H9 (cell line): Measurements from ENCODE around the gene TTC23. TPM values are rescaled to one million over a fixed set of nuclear protein-coding genes. Genes with fewer than 3 reads are reported as not detected.

Experiments used
- DNase-seq: peaks from one replicate; pipeline ENCODE4 v3.0.0-alpha.2; 2017
- H2AFZ ChIP-seq: one replicate; pipeline ENCODE4 v1.6.1; 2013; ENCODE audit warnings: mild to moderate bottlenecking, low read length, control low read depth, moderate library complexity
- H2AK5ac ChIP-seq: 2 replicates; pipeline ENCODE4 v1.6.1; 2013; ENCODE audit warnings: low read length, control low read depth, mixed read lengths; ENCODE audit not compliant: insufficient read length
- H2BK120ac ChIP-seq: one replicate; pipeline ENCODE4 v1.6.1; 2013; ENCODE audit warnings: low read depth, mild to moderate bottlenecking, low read length, control low read depth, inconsistent platforms; ENCODE audit not compliant: poor library complexity, severe bottlenecking
- H2BK12ac ChIP-seq: 2 replicates; pipeline ENCODE4 v1.6.1; 2013; ENCODE audit warnings: low read length, control low read depth, mixed read lengths, low read depth; ENCODE audit not compliant: insufficient read length
- H2BK15ac ChIP-seq: 2 replicates; pipeline ENCODE4 v1.6.1; 2013; ENCODE audit warnings: low read depth, low read length, control low read depth
- H2BK20ac ChIP-seq: one replicate; pipeline ENCODE4 v1.6.1; 2013; ENCODE audit warnings: low read depth, mild to moderate bottlenecking, low read length, control low read depth, inconsistent platforms; ENCODE audit not compliant: poor library complexity, severe bottlenecking
- H2BK5ac ChIP-seq: 2 replicates; pipeline ENCODE4 v1.6.1; 2013; ENCODE audit warnings: low read length, control low read depth, mixed read lengths; ENCODE audit not compliant: insufficient read length
- H3K14ac ChIP-seq: 2 replicates; pipeline ENCODE4 v1.6.1; 2013; ENCODE audit warnings: low read length, control low read depth; ENCODE audit not compliant: insufficient read depth
- H3K18ac ChIP-seq: 2 replicates; pipeline ENCODE4 v1.6.1; 2013; ENCODE audit warnings: low read depth, mild to moderate bottlenecking, mixed read lengths, low read length, control low read depth; ENCODE audit not compliant: insufficient read length
- H3K23ac ChIP-seq: 2 replicates; pipeline ENCODE4 v1.6.1; 2013; ENCODE audit warnings: low read length, control low read depth, mixed read lengths, low read depth; ENCODE audit not compliant: insufficient read length
- H3K23me2 ChIP-seq: 2 replicates; pipeline ENCODE4 v1.6.1; 2013; ENCODE audit warnings: low read depth, mild to moderate bottlenecking, mixed read lengths, low read length, control low read depth; ENCODE audit not compliant: insufficient read length, poor library complexity, severe bottlenecking
- H3K27ac ChIP-seq: 2 replicates; pipeline ENCODE4 v1.5.1; 2013; ENCODE audit warnings: low read length, control low read depth, mixed read lengths, low read depth; ENCODE audit not compliant: insufficient read length
- H3K27me3 ChIP-seq: 2 replicates; pipeline ENCODE4 v1.6.1; 2013; ENCODE audit warnings: low read length, control low read depth, inconsistent platforms; ENCODE audit not compliant: insufficient read depth
- H3K4ac ChIP-seq: 2 replicates; pipeline ENCODE4 v1.6.1; 2013; ENCODE audit warnings: low read depth, mild to moderate bottlenecking, control low read depth, inconsistent platforms, low read length, moderate library complexity
- H3K4me1 ChIP-seq: 2 replicates; pipeline ENCODE4 v1.6.1; 2013; ENCODE audit warnings: low read length, control low read depth, inconsistent platforms; ENCODE audit not compliant: insufficient read depth
- H3K4me2 ChIP-seq: 2 replicates; pipeline ENCODE4 v1.6.1; 2013; ENCODE audit warnings: low read length, control low read depth, mixed read lengths; ENCODE audit not compliant: insufficient read length, insufficient read depth
- H3K56ac ChIP-seq: 2 replicates; pipeline ENCODE4 v1.6.1; 2013; ENCODE audit warnings: low read depth, mild to moderate bottlenecking, mixed read lengths, low read length, control low read depth; ENCODE audit not compliant: insufficient read length
- H3K79me1 ChIP-seq: 2 replicates; pipeline ENCODE4 v1.6.1; 2013; ENCODE audit warnings: low read depth, mild to moderate bottlenecking, moderate library complexity, low read length, control low read depth, inconsistent platforms; ENCODE audit not compliant: insufficient read depth, poor library complexity, severe bottlenecking
- H3K79me2 ChIP-seq: 2 replicates; pipeline ENCODE4 v1.6.1; 2013; ENCODE audit warnings: low read length, control low read depth, inconsistent platforms; ENCODE audit not compliant: insufficient read depth
- H3K9ac ChIP-seq: 2 replicates; pipeline ENCODE4 v1.6.1; 2013; ENCODE audit warnings: low read length, control low read depth, mixed read lengths; ENCODE audit not compliant: insufficient read length; ENCODE audit errors: extremely low read depth
- H3K9me3 ChIP-seq: one replicate; pipeline ENCODE4 v1.6.1; 2013; ENCODE audit warnings: low read depth, low read length, inconsistent platforms; ENCODE audit not compliant: control insufficient read depth
- H3T11ph ChIP-seq: one replicate; pipeline ENCODE4 v1.6.1; 2013; ENCODE audit warnings: mild to moderate bottlenecking, low read length, control low read depth, inconsistent platforms
- H4K20me1 ChIP-seq: one replicate; pipeline ENCODE4 v1.6.1; 2013; ENCODE audit not compliant: control insufficient read depth, insufficient read length, insufficient read depth
- H4K5ac ChIP-seq: 2 replicates; pipeline ENCODE4 v1.6.1; 2013; ENCODE audit warnings: low read depth, mild to moderate bottlenecking, mixed read lengths, low read length, control low read depth; ENCODE audit not compliant: insufficient read length
- H4K8ac ChIP-seq: replicated peaks from 2 replicates; pipeline ENCODE4 v1.6.1; 2013; ENCODE audit warnings: low read length, control low read depth, mixed read lengths, low read depth; ENCODE audit not compliant: insufficient read length
- H4K91ac ChIP-seq: 2 replicates; pipeline ENCODE4 v1.6.1; 2013; ENCODE audit warnings: low read depth, mild to moderate bottlenecking, moderate library complexity, mixed read lengths, low read length, control low read depth; ENCODE audit not compliant: insufficient read length
- H3K27ac Mint-ChIP-seq, 3 experiments: 2 replicates in 2 of 3; 3 replicates in 1 of 3; pipeline ENCODE4 v1.8.0; 2020 to 2021; ENCODE audit warnings: mixed read lengths in 3 of 3, mild to moderate bottlenecking in 1 of 3, moderate library complexity in 1 of 3
- H3K27me3 Mint-ChIP-seq: 2 replicates; pipeline ENCODE4 v1.8.0; 2021; ENCODE audit warnings: low read depth, mild to moderate bottlenecking, moderate library complexity, mixed read lengths
- H3K36me3 Mint-ChIP-seq, 3 experiments: 2 replicates in 2 of 3; 3 replicates in 1 of 3; pipeline ENCODE4 v1.8.0; 2020 to 2021; ENCODE audit warnings: low read depth in 3 of 3, mixed read lengths in 3 of 3; ENCODE audit not compliant: insufficient read depth in 1 of 3
- H3K4me1 Mint-ChIP-seq, 2 experiments: 2 replicates each; pipeline ENCODE4 v1.8.0; 2020; ENCODE audit warnings: mixed read lengths in 2 of 2
- H3K4me3 Mint-ChIP-seq, 2 experiments: 2 replicates in 1 of 2; 3 replicates in 1 of 2; pipeline ENCODE4 v1.8.0; 2020 to 2021; ENCODE audit warnings: mild to moderate bottlenecking in 2 of 2, mixed read lengths in 2 of 2, moderate library complexity in 1 of 2
- H3K9me3 Mint-ChIP-seq, 2 experiments: 2 replicates in 1 of 2; 3 replicates in 1 of 2; pipeline ENCODE4 v1.8.0; 2020; ENCODE audit warnings: mild to moderate bottlenecking in 2 of 2, mixed read lengths in 2 of 2, moderate library complexity in 1 of 2
- CTCF ChIP-seq: fragments of 200-600 bp; sonication (generic); conservative IDR thresholded peaks from 3 replicates; pipeline ENCODE4 v1.8.0; 2021; ENCODE audit warnings: antibody characterized with exemption, mild to moderate bottlenecking
- WGBS: extraction: QIAGEN DNeasy Blood & Tissue Kit; methylation state at CpG from one replicate; pipeline ENCODE4 v1.1.7; 2013; ENCODE audit warnings: missing lambda C conversion rate, low lambda C conversion rate, mixed read lengths; ENCODE audit not compliant: insufficient read length; ENCODE audit errors: extremely low coverage; 5-methylcytosine and 5-hydroxymethylcytosine counted together
- total RNA-seq: library from RNA; stranded (reverse); gene quantifications from 2 replicates; pipeline ENCODE4 v1.2.1, GENCODE V29; 2021

Gene TTC23
- total RNA-seq, 1 experiment from 2014 or later, result 14.3 TPM

GRCh38 chr15:99250001-99250400 lies 620 bp upstream of the TTC23 start:
- no peaks in the 10 kb centered on the region for H3K79me1 ChIP-seq
- Mint-ChIP-seq H3K36me3 (no peaks in the 10 kb centered on the region), H3K4me3 (no peak overlapping the region; a peak in 1 of 5 replicates), H3K27me3 (no peaks in the 10 kb centered on the region), H3K4me1 (peaks cover 16 to 17% of the 10 kb centered on the region in 2 experiments; a peak in 3 of 4 replicates), H3K9me3 (no peaks in the 10 kb centered on the region), H3K27ac (no peak overlapping the region)
- H3K56ac ChIP-seq, result no peak overlapping the region
- H3K18ac ChIP-seq, result no peak overlapping the region
- no peaks in the 10 kb centered on the region; the same call in 1 of the 2 replicates for H3K4me1 ChIP-seq
- H4K8ac ChIP-seq, result no peak overlapping the region
- no peak overlapping the region for H4K91ac ChIP-seq
- no peaks in the 10 kb centered on the region for H4K20me1 ChIP-seq
- H3K4ac ChIP-seq, result no peak overlapping the region
- no peak overlapping the region for H3K14ac ChIP-seq
- no peak overlapping the region for H4K5ac ChIP-seq
- H3K9ac ChIP-seq, result peak overlapping the region; percentile 36
- no peak overlapping the region for H2BK5ac ChIP-seq
- WGBS, result no CpG with 5 or more reads among the region's 4 CpGs
- no peak overlapping the region for H3T11ph ChIP-seq
- no peak overlapping the region for H2AFZ ChIP-seq
- H2AK5ac ChIP-seq, result no peak overlapping the region
- H2BK20ac ChIP-seq, result no peak overlapping the region
- no peak overlapping the region for H3K27ac ChIP-seq
- H3K9me3 ChIP-seq, result no peaks in the 10 kb centered on the region
- no peak for TF ChIP-seq CTCF
- H3K4me2 ChIP-seq, result peak overlapping the region; percentile 99
- H2BK15ac ChIP-seq, result no peak overlapping the region
- no peak for DNase-seq
- H2BK12ac ChIP-seq, result no peak overlapping the region
- peaks cover 3% of the 10 kb centered on the region for H3K23me2 ChIP-seq
- no peaks in the 10 kb centered on the region; the same call in 1 of the 2 replicates for H3K79me2 ChIP-seq
- H2BK120ac ChIP-seq, result no peak overlapping the region
- H3K27me3 ChIP-seq, result no peaks in the 10 kb centered on the region
- H3K23ac ChIP-seq, result no peak overlapping the region
